H1 (cell line): ENCODE data around the gene CLN5. TPM values are rescaled to one million over a fixed set of nuclear protein-coding genes. Genes with fewer than 3 reads are reported as not detected.

Experiments
- CTCF ChIA-PET: fragments of 300-600 bp; sonication (Branson Sonifier 250); formaldehyde crosslinking; loops from one replicate; lab custom pipeline; 2021; ENCODE audit not compliant: partially characterized antibody; lab: Charles Lee
- POLR2A ChIA-PET: fragments of 300-600 bp; sonication (Branson Sonifier 250); formaldehyde crosslinking; loops from one replicate; lab custom pipeline; 2021; ENCODE audit warnings: inconsistent platforms; ENCODE audit not compliant: partially characterized antibody; lab: Charles Lee
- DNase-seq, 2 experiments: peaks; one replicate each; pipeline versions ENCODE4 v3.0.0 to v3.0.0-alpha.2; 2010 to 2022; ENCODE audit warnings: low spot score in 2 of 2, low read depth in 1 of 2, mixed read lengths in 1 of 2
- FAIRE-seq: peaks from 2 replicates; lab custom pipeline; 2011; peaks lifted over from hg19 to GRCh38; lab: Jason Lieb, UNC
- H2AFZ ChIP-seq: 2 replicates; pipeline ENCODE4 v1.8.1; 2012; ENCODE audit warnings: low read length, inconsistent platforms
- H2AK5ac ChIP-seq: 2 replicates; pipeline ENCODE4 v1.6.1; 2013; ENCODE audit warnings: low read depth, low read length
- H2BK120ac ChIP-seq: replicated peaks from 2 replicates; pipeline ENCODE3; 2013; ENCODE audit warnings: low read depth, low read length, inconsistent platforms
- H2BK12ac ChIP-seq: 2 replicates; pipeline ENCODE4 v1.6.1; 2013; ENCODE audit warnings: low read depth, low read length
- H2BK15ac ChIP-seq: 2 replicates; pipeline ENCODE4 v1.6.1; 2013; ENCODE audit warnings: low read length
- H2BK20ac ChIP-seq: 2 replicates; pipeline ENCODE4 v1.6.1; 2013; ENCODE audit warnings: low read length
- H2BK5ac ChIP-seq: 2 replicates; pipeline ENCODE4 v1.6.1; 2013; ENCODE audit warnings: low read depth, low read length
- H3K14ac ChIP-seq: 2 replicates; pipeline ENCODE4 v1.6.1; 2013; ENCODE audit warnings: inconsistent platforms; ENCODE audit not compliant: insufficient read length
- H3K18ac ChIP-seq: 2 replicates; pipeline ENCODE4 v1.6.1; 2013; ENCODE audit warnings: low read length; ENCODE audit errors: extremely low read depth
- H3K23ac ChIP-seq: 2 replicates; pipeline ENCODE4 v1.6.1; 2013; ENCODE audit warnings: inconsistent platforms; ENCODE audit not compliant: insufficient read length
- H3K23me2 ChIP-seq: 2 replicates; pipeline ENCODE4 v1.6.1; 2013; ENCODE audit warnings: low read depth, low read length
- H3K27ac ChIP-seq: 2 replicates; pipeline ENCODE4 v1.6.1; 2011; ENCODE audit warnings: low read depth, low read length, inconsistent platforms
- H3K27me3 ChIP-seq, 4 experiments: replicated peaks in 1 of 4; 1 replicate in 1 of 4; 2 replicates in 3 of 4; pipeline versions ENCODE4 v1.6.1 to v1.8.1; 2011 to 2013; ENCODE audit warnings: low read length in 3 of 4, mild to moderate bottlenecking in 3 of 4, inconsistent platforms in 2 of 4, mixed read lengths in 2 of 4, moderate library complexity in 1 of 4; ENCODE audit not compliant: control insufficient read depth in 3 of 4, insufficient read depth in 3 of 4; ENCODE audit errors: extremely low read depth in 1 of 4
- H3K36me3 ChIP-seq, 4 experiments: 2 replicates each; pipeline versions ENCODE4 v1.6.1 to v1.8.1; 2011 to 2013; ENCODE audit warnings: mild to moderate bottlenecking in 4 of 4, low read length in 3 of 4, moderate library complexity in 2 of 4, control low read depth in 1 of 4, inconsistent platforms in 1 of 4; ENCODE audit not compliant: insufficient read depth in 4 of 4, control insufficient read depth in 2 of 4
- H3K4ac ChIP-seq: replicated peaks from 2 replicates; pipeline ENCODE3; 2013; ENCODE audit warnings: low read length, low read depth, mixed read lengths, inconsistent platforms; ENCODE audit not compliant: insufficient read length
- H3K4me1 ChIP-seq, 4 experiments: replicated peaks in 1 of 4; 1 replicate in 1 of 4; 2 replicates in 3 of 4; pipeline versions ENCODE4 v1.6.1 to v1.8.1; 2011 to 2013; ENCODE audit warnings: low read length in 3 of 4, inconsistent platforms in 2 of 4, mixed read lengths in 1 of 4; ENCODE audit not compliant: insufficient read depth in 4 of 4, control insufficient read depth in 3 of 4
- H3K4me2 ChIP-seq, 2 experiments: 2 replicates each; pipeline versions ENCODE4 v1.6.1 to v1.8.1; 2011 to 2013; ENCODE audit warnings: low read depth in 2 of 2, low read length in 2 of 2, control low read depth in 1 of 2, inconsistent platforms in 1 of 2, mild to moderate bottlenecking in 1 of 2; ENCODE audit not compliant: insufficient read depth in 1 of 2
- H3K4me3 ChIP-seq, 4 experiments: fragments of 200-600, 300-600 bp in 1 of 4; sonication (generic), shearing (Covaris generic), sonication (Bioruptor Twin) in 1 of 4; 2 replicates each; pipeline versions ENCODE4 v1.5.1 to v1.8.1; 2011 to 2016; ENCODE audit warnings: low read length in 4 of 4, low read depth in 3 of 4, control low read depth in 2 of 4, inconsistent platforms in 2 of 4, mild to moderate bottlenecking in 2 of 4, mixed read lengths in 1 of 4, moderate library complexity in 1 of 4; ENCODE audit not compliant: insufficient read depth in 2 of 4; ENCODE audit errors: extremely low read depth in 1 of 4
- H3K56ac ChIP-seq: replicated peaks from 2 replicates; pipeline ENCODE3; 2013; ENCODE audit warnings: low read depth, mild to moderate bottlenecking, mixed read lengths, low read length, inconsistent platforms; ENCODE audit not compliant: insufficient read length
- H3K79me1 ChIP-seq: 2 replicates; pipeline ENCODE4 v1.6.1; 2013; ENCODE audit warnings: low read depth, low read length, control low read depth
- H3K79me2 ChIP-seq, 2 experiments: 2 replicates each; pipeline versions ENCODE4 v1.6.1 to v1.8.1; 2012 to 2013; ENCODE audit warnings: low read length in 2 of 2, mild to moderate bottlenecking in 2 of 2, inconsistent platforms in 1 of 2; ENCODE audit not compliant: insufficient read depth in 2 of 2, control insufficient read depth in 1 of 2
- H3K9ac ChIP-seq, 4 experiments: replicated peaks in 1 of 4; 1 replicate in 1 of 4; 2 replicates in 3 of 4; pipeline versions ENCODE4 v1.6.1 to v1.8.1; 2011 to 2013; ENCODE audit warnings: low read depth in 3 of 4, low read length in 3 of 4, control low read depth in 2 of 4, mild to moderate bottlenecking in 2 of 4, moderate library complexity in 2 of 4, inconsistent platforms in 1 of 4; ENCODE audit errors: extremely low read depth in 1 of 4
- H3K9me3 ChIP-seq, 2 experiments: 2 replicates each; pipeline versions ENCODE4 v1.6.1 to v1.8.1; 2012 to 2013; ENCODE audit warnings: mild to moderate bottlenecking in 2 of 2, moderate library complexity in 2 of 2, control low read depth in 1 of 2, inconsistent platforms in 1 of 2, low read depth in 1 of 2, low read length in 1 of 2, mixed read lengths in 1 of 2; ENCODE audit not compliant: insufficient read depth in 2 of 2
- H4K20me1 ChIP-seq, 2 experiments: replicated peaks in 1 of 2; 2 replicates each; pipeline versions ENCODE3 to v1.8.1; 2011 to 2013; ENCODE audit warnings: inconsistent platforms in 2 of 2, low read length in 2 of 2, mild to moderate bottlenecking in 1 of 2; ENCODE audit not compliant: insufficient read depth in 2 of 2, control insufficient read depth in 1 of 2
- H4K5ac ChIP-seq: 2 replicates; pipeline ENCODE4 v1.6.1; 2013; ENCODE audit warnings: low read length, low read depth, mixed read lengths, inconsistent platforms; ENCODE audit not compliant: insufficient read length
- H4K8ac ChIP-seq: 2 replicates; pipeline ENCODE4 v1.8.0; 2013; ENCODE audit warnings: mild to moderate bottlenecking, moderate library complexity, low read length, inconsistent platforms; ENCODE audit not compliant: insufficient read depth; ENCODE audit errors: extremely low read depth
- H4K91ac ChIP-seq: replicated peaks from 2 replicates; pipeline ENCODE3; 2013; ENCODE audit warnings: low read length, mixed read lengths, inconsistent platforms; ENCODE audit not compliant: insufficient read length
- CTCF ChIP-seq, 3 experiments: IDR thresholded peaks; 1 replicate in 2 of 3; 2 replicates in 1 of 3; pipeline versions ENCODE4 v1.5.1 to v1.6.1; 2011; ENCODE audit warnings: low read length in 3 of 3, mild to moderate bottlenecking in 3 of 3, inconsistent platforms in 2 of 3, low read depth in 1 of 3, moderate library complexity in 1 of 3; ENCODE audit not compliant: insufficient read depth in 1 of 3; ENCODE audit errors: control extremely low read depth in 1 of 3
- PHF8 ChIP-seq: fragments of 200-600 bp; sonication (generic); conservative IDR thresholded peaks from 2 replicates; pipeline ENCODE4 v1.7.1; 2012; ENCODE audit warnings: low read depth, mild to moderate bottlenecking, inconsistent platforms, low read length, moderate library complexity
- SUZ12 ChIP-seq: fragments of 200-600 bp; sonication (generic); IDR thresholded peaks from 2 replicates; pipeline ENCODE4 v1.6.1; 2012; ENCODE audit warnings: mild to moderate bottlenecking, inconsistent platforms, low read length, moderate library complexity, mixed read lengths
- WGBS, 2 experiments: shearing (Covaris generic) in 1 of 2; methylation state at CpG; one replicate each; pipeline versions ENCODE4 v1.1.6 to v1.1.7; 2013 to 2015; ENCODE audit warnings: low lambda C conversion rate in 2 of 2, mixed read lengths in 2 of 2, inconsistent platforms in 1 of 2, low coverage in 1 of 2, missing lambda C conversion rate in 1 of 2; ENCODE audit not compliant: insufficient replicate concordance in 2 of 2, insufficient coverage in 1 of 2, insufficient read length in 1 of 2; ENCODE audit errors: extremely low coverage in 1 of 2, missing lambda C conversion rate in 1 of 2; 5-methylcytosine and 5-hydroxymethylcytosine counted together
- polyA plus RNA-seq, 7 experiments: library from polyadenylated mRNA; depleted of rRNA in 3 of 7; stranded (reverse) in 5 of 7; unstranded in 2 of 7; fragments of >200 nt in 5 of 7; fragments of 200-250 nt in 2 of 7; gene quantifications; 1 replicate in 5 of 7; 2 replicates in 1 of 7; 4 replicates in 1 of 7; pipeline versions ENCODE4 v1.2.1 to v1.2.3, GENCODE V29; 2011 to 2013; ENCODE audit warnings: missing spikeins in 2 of 7, mixed read lengths in 2 of 7
- total RNA-seq: library from RNA; stranded (reverse); fragmentation: NEBNext Ultra II Directional; extraction: Animal tissue kit (Norgen Biotek cat#: 25700); gene quantifications from 2 replicates; pipeline ENCODE4 v1.2.1, GENCODE V29; 2021

Gene CLN5
- total and polyA plus RNA-seq, 2 of the 8 experiments (the other 6 are each of a cell fraction or from before 2014, with no cell fraction given) = 5.3 to 10.1 TPM

GRCh38 chr13:76958841-76959432 lies 32.9 kb upstream of the CLN5 start:
- Histone ChIP-seq H3K9ac (no peak overlapping the region), H2AFZ (no peak overlapping the region), H3K27ac (no peak overlapping the region), H2BK20ac (no peak overlapping the region), H2AK5ac (no peak overlapping the region), H2BK12ac (no peak overlapping the region), H2BK15ac (no peak overlapping the region), H3K23ac (no peak overlapping the region), H2BK120ac (no peak overlapping the region), H3K56ac (no peak overlapping the region), H3K4me3 (no peak overlapping the region), H3K36me3 (no peaks in the 10 kb centered on the region), H3K14ac (no peak overlapping the region), H3K79me1 (no peaks in the 10 kb centered on the region), H3K9me3 (peaks cover 19% of the 10 kb centered on the region in 2 experiments), H3K27me3 (no peaks in the 10 kb centered on the region), H2BK5ac (no peak overlapping the region), H3K23me2 (no peaks in the 10 kb centered on the region), H4K20me1 (no peaks in the 10 kb centered on the region), H3K4me1 (no peaks in the 10 kb centered on the region), H3K4ac (no peak overlapping the region), H4K8ac (no peak overlapping the region), H3K4me2 (no peak overlapping the region), H4K91ac (no peak overlapping the region), H3K18ac (no peak overlapping the region), H4K5ac (no peak overlapping the region), H3K79me2 (no peaks in the 10 kb centered on the region)
- TF ChIP-seq PHF8 (no peak), CTCF (IDR thresholded peaks at IDR 0.05; ENCODE audit: control extremely low read depth in 1 of 3, insufficient read depth in 1 of 3, low read depth in 1 of 3, low read length in 3 of 3) (no peak), SUZ12 (no peak)
- FAIRE-seq (no peak), DNase-seq (no peak)
- POLR2A ChIA-PET = no interaction called here
- CTCF ChIA-PET = no interaction called here
- WGBS, 2 experiments = 93% methylated on average over 4 of the region's 4 CpGs; no CpG with 5 or more reads in 1 of the 2 experiments
